ENCODE measurements around the gene PNPLA7. TPM values are rescaled to one million over a fixed set of nuclear protein-coding genes. Genes with fewer than 3 reads are reported as not detected.

Gene PNPLA7
- total RNA-seq, 1 experiment from 2014 or later = 1.8 TPM

- H3K4me1 ChIP-seq (ENCODE audit: control insufficient read depth in 1 of 2, insufficient read depth in 2 of 2, low read length in 2 of 2) = peaks cover 8 to 20% of the 10 kb centered on the region in 2 experiments; a peak in 3 of 4 replicates
- no TSS peak for BruUV-seq (replicated peaks)
Observed at GRCh38 chr9:137465000-137465719, 85.0 kb downstream of the PNPLA7 start.

More at GRCh38 chr9:137465000-137465719, 85.0 kb downstream of the PNPLA7 start:
- H3K9me2 ChIP-seq (ENCODE audit: insufficient read depth) = no peaks in the 10 kb centered on the region
- no peaks in the 10 kb centered on the region for H4K20me1 ChIP-seq (ENCODE audit: insufficient read depth)
- ChIA-PET CTCF (no interaction called here), RAD21 (ENCODE audit: low non-redundant PET in 1 of 2, low total read pairs in 2 of 2, uncharacterized antibody in 2 of 2, unreplicated experiment in 2 of 2) (no interaction called here), POLR2A (no interaction called here)
- H3K79me2 ChIP-seq (ENCODE audit: insufficient read depth, low read length) = no peaks in the 10 kb centered on the region
- no peak overlapping the region for H3K4me2 ChIP-seq (ENCODE audit: low read length)
- no peak overlapping the region for H3K27ac ChIP-seq (ENCODE audit: low read depth, low read length)
- no peaks in the 10 kb centered on the region for H3K9me3 ChIP-seq (ENCODE audit: control insufficient read depth in 1 of 2, insufficient read depth in 1 of 2, low read depth in 1 of 2, low read length in 2 of 2)
- DNase-seq (ENCODE audit: low read depth, low spot score) = no peak
- H3K27me3 ChIP-seq (ENCODE audit: insufficient read depth, low read length) = no peaks in the 10 kb centered on the region
- no peak overlapping the region for H2AFZ ChIP-seq (ENCODE audit: low read depth, low read length, poor library complexity, severe bottlenecking)
- ATAC-seq = no peak
- no peak overlapping the region for H3K9ac ChIP-seq (ENCODE audit: low read length)
- H3K4me3 ChIP-seq (replicated peaks in 1 of 2; ENCODE audit: low read depth in 1 of 2, low read length in 2 of 2) = no peak overlapping the region
- intact Hi-C loops (cut with micrococcal nuclease) = no loop called here
- TF ChIP-seq EZH2phosphoT487 (IDR thresholded peaks at IDR 0.05; ENCODE audit: borderline replicate concordance) (no peak), SP1 (IDR thresholded peaks at IDR 0.05; ENCODE audit: low read depth) (no peak), ATF3 (IDR thresholded peaks at IDR 0.05) (no peak), MAX (IDR thresholded peaks at IDR 0.05) (no peak), EZH2 (IDR thresholded peaks at IDR 0.05) (no peak), SRF (IDR thresholded peaks at IDR 0.05; ENCODE audit: low read depth) (no peak), CBX3 (IDR thresholded peaks at IDR 0.05; ENCODE audit: low read depth) (no peak), ZFX (IDR thresholded peaks at IDR 0.05) (no peak), ELF1 (IDR thresholded peaks at IDR 0.05; ENCODE audit: borderline replicate concordance, low read depth) (no peak), ZBTB33 (IDR thresholded peaks at IDR 0.05; ENCODE audit: extremely low read depth, insufficient replicate concordance, low read length) (no peak), POLR2AphosphoS5 (IDR thresholded peaks at IDR 0.05; ENCODE audit: low read depth, low read length) (no peak), POLR2A (IDR thresholded peaks at IDR 0.05; ENCODE audit: borderline replicate concordance, extremely low read depth, insufficient read depth, insufficient read length) (no peak), SIN3A (IDR thresholded peaks at IDR 0.05; ENCODE audit: low read depth) (no peak), JUND (IDR thresholded peaks at IDR 0.05) (no peak), REST (IDR thresholded peaks at IDR 0.05; ENCODE audit: low read depth) (no peak), EGR1 (IDR thresholded peaks at IDR 0.05; ENCODE audit: low read depth) (no peak), TCF7L2 (IDR thresholded peaks at IDR 0.05; ENCODE audit: borderline replicate concordance, extremely low read depth, insufficient read depth, insufficient read length) (no peak)
- H3K36me3 ChIP-seq (ENCODE audit: control insufficient read depth in 1 of 2, insufficient read depth in 2 of 2, low read length in 2 of 2) = no peaks in the 10 kb centered on the region
